Mucosa of descending colon (tissue), 3 donors: ENCODE measurements around the gene LSG1. TPM values are rescaled to one million over a fixed set of nuclear protein-coding genes. Genes with fewer than 3 reads are reported as not detected.
A peak's percentile ranks its signal among the peaks of the same experiment; 100 is the strongest.

Experiments used
- ATAC-seq: fragments of 200-7000 bp; cut with Tn5 transposase; one replicate; pipeline ENCODE4 v1.9.1; 2020; ENCODE audit warnings: mild to moderate bottlenecking, moderate library complexity
- DNase-seq, 3 donors: peaks; one replicate each; pipeline ENCODE4 v3.0.0-alpha.2; 2020
- H3K36me3 ChIP-seq: fragments of 200-600 bp; one replicate; pipeline ENCODE4 v1.8.0; 2021; ENCODE audit warnings: low read depth, mild to moderate bottlenecking
- H3K4me1 ChIP-seq: fragments of 200-600 bp; one replicate; pipeline ENCODE4 v1.8.0; 2021; ENCODE audit warnings: low read depth, mild to moderate bottlenecking
- H3K4me3 ChIP-seq: fragments of 200-600 bp; one replicate; pipeline ENCODE4 v1.8.0; 2021; ENCODE audit warnings: mild to moderate bottlenecking
- H3K9me3 ChIP-seq: fragments of 200-600 bp; one replicate; pipeline ENCODE4 v1.8.0; 2021; ENCODE audit warnings: mild to moderate bottlenecking
- intact Hi-C, 2 donors: fragments of 100-400 bp; cut with DNase I in 1 of 2; cut with micrococcal nuclease in 1 of 2; formaldehyde crosslinking; loops; one replicate each; pipeline versions ENCODE4 v1.11.0 to v1.11.1; 2022; cut with DNase I, micrococcal nuclease
- total RNA-seq, 3 donors: library from RNA; stranded (reverse); fragmentation: NEBNext Ultra II Directional in 2 of 3; extraction: Animal tissue kit (Norgen Biotek cat#: 25700) in 2 of 3; gene quantifications; one replicate each; pipeline versions ENCODE4 v1.2.1 to v1.2.4, GENCODE V29; 2021 to 2023
- TF ChIP-seq, protein P1 (sequence below): fragments of 200-600 bp; IDR thresholded peaks from one replicate; pipeline ENCODE4 v1.8.0; 2022; ENCODE audit warnings: antibody characterized with exemption, mild to moderate bottlenecking
- donor health status: DM: no; HTN: no; CAD: no; lungs with moderate emphysema.
- donor health status: DM: no; HTN: no; CAD: no.
- donor health status: DM: no; HTN: yes; CAD: no.

The LSG1 gene
- total RNA-seq, 3 donors from 2014 or later, result 34.0 to 35.6 (median 35.5) TPM

DNA sequence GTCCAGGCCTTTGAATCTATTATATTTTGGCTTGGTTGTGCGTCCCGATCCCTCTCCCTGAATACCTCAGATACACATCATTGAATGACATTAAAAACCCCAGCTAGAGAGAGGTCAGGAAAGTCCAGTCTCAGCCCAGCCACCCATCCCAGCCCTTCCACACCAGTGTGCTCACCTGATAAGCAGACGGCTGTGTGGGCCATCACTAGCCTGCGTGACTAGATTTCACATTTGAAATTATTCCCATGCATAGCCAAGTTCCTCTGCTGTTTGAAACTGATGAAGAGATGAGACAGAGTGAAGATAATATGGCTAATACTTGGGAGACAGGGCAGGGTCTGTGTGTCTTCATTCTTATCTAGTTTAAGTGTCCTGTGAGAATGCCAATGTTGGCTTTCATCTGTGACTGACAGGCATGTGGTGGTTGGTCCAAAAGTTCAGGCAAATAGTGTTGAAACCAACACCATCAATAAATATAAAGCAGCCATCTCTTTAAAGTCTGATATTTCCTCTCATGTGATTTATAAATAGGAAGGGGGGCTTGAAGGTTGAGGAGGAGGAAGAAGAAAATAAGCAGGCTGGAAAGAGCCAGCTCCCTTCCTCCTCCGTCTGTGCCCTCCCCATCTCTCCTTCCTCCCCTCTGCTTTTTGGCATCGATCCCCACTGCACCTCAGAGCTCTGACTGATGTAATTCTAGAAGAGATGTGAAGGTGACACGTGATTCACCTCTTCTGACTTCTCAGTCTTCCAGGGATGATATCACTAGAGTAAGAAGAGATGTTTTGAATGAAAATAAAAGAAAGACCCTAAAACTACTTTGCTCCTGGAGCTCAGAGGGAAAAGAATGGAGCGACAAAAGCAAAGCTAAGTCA, 18.7 kb upstream of the LSG1 start:
- TF ChIP-seq, protein P1, sequence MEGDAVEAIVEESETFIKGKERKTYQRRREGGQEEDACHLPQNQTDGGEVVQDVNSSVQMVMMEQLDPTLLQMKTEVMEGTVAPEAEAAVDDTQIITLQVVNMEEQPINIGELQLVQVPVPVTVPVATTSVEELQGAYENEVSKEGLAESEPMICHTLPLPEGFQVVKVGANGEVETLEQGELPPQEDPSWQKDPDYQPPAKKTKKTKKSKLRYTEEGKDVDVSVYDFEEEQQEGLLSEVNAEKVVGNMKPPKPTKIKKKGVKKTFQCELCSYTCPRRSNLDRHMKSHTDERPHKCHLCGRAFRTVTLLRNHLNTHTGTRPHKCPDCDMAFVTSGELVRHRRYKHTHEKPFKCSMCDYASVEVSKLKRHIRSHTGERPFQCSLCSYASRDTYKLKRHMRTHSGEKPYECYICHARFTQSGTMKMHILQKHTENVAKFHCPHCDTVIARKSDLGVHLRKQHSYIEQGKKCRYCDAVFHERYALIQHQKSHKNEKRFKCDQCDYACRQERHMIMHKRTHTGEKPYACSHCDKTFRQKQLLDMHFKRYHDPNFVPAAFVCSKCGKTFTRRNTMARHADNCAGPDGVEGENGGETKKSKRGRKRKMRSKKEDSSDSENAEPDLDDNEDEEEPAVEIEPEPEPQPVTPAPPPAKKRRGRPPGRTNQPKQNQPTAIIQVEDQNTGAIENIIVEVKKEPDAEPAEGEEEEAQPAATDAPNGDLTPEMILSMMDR, result no peak
- no peak for ATAC-seq
- DNase-seq, result no peak
- Histone ChIP-seq H3K4me1 (peaks cover 14% of the 10 kb centered on the region), H3K36me3 (no peaks in the 10 kb centered on the region), H3K4me3 (no peak overlapping the region), H3K9me3 (no peaks in the 10 kb centered on the region)
- intact Hi-C loops, result no loop called here

GRCh38 chr3:194689493-194689944, 17.5 kb upstream of the LSG1 start:
- intact Hi-C loops, result loop anchor here (5.0 to 10.0 kb wide), 2 partner anchors 568 to 575 kb away; no protein-coding TSS in a partner anchor
- ATAC-seq, result no peak
- peak in 1 of 3 donors; percentile 63 for DNase-seq
- no peaks in the 10 kb centered on the region for H3K36me3 ChIP-seq
- H3K4me3 ChIP-seq, result no peak overlapping the region
- H3K9me3 ChIP-seq, result no peaks in the 10 kb centered on the region
- H3K4me1 ChIP-seq, result peaks cover 14% of the 10 kb centered on the region
- TF ChIP-seq, protein P1, result no peak

GRCh38 chr3:194688946-194689345, 17.0 kb upstream of the LSG1 start:
- DNase-seq (no peak), ATAC-seq (no peak)
- Histone ChIP-seq H3K4me1 (peaks cover 14% of the 10 kb centered on the region), H3K4me3 (no peak overlapping the region), H3K9me3 (no peaks in the 10 kb centered on the region), H3K36me3 (no peaks in the 10 kb centered on the region)
- intact Hi-C loops, result loop anchor here (5.0 to 10.0 kb wide), 2 partner anchors 568 to 576 kb away; no protein-coding TSS in a partner anchor
- TF ChIP-seq, protein P1, result no peak

GRCh38 chr3:194688200-194688740, 16.3 kb upstream of the LSG1 start:
- peak overlapping the region; percentile 4 for H3K4me3 ChIP-seq
- ATAC-seq, result peak; percentile 31
- peak in 2 of 3 donors; percentile 34 to 82 for DNase-seq
- TF ChIP-seq, protein P1, result no peak
- peaks cover 14% of the 10 kb centered on the region for H3K4me1 ChIP-seq
- H3K36me3 ChIP-seq, result no peaks in the 10 kb centered on the region
- no peaks in the 10 kb centered on the region for H3K9me3 ChIP-seq
- intact Hi-C loops, result loop anchor here (5.0 to 10.0 kb wide), 2 partner anchors 569 to 577 kb away; no protein-coding TSS in a partner anchor

DNA sequence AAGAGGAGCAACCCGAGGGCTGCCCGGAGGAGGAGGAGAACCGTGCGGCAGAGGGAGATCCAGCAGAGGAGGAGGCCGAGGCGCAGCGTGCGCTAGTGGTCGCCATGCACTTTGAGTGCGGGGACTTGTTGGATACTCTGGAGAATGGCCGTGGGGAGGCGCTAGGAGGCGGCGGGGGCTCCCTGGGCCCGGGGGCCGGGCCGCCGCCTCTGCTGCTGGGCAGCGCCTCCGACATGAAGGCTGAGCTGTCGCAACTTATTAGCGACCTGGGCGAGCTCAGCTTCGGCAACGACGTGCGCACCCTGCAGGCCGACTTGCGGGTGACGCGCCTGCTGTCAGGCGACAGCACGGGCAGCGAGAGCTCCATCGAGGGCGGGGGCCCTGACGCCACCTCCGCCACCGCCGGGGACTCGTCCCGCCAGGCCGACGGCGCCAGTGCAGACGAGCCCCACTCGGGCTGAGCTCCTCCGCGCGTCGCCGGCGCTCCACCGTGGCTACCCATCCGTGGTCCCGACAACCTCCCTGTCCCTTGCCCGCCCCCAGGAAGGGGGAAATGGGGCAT, 15.7 kb upstream of the LSG1 start:
- no peaks in the 10 kb centered on the region for H3K9me3 ChIP-seq
- TF ChIP-seq, protein P1, result peak; percentile 68
- intact Hi-C loops, result loop anchor here (5.0 to 10.0 kb wide), 2 partner anchors 570 to 577 kb away; no protein-coding TSS in a partner anchor
- peak; percentile 58 for ATAC-seq
- H3K4me3 ChIP-seq, result peak overlapping the region; percentile 4
- DNase-seq, result peak; percentile 74 to 88 (median 85)
- H3K4me1 ChIP-seq, result peaks cover 18% of the 10 kb centered on the region
- no peaks in the 10 kb centered on the region for H3K36me3 ChIP-seq
